Neural cell (in vitro differentiated cells): ENCODE data around the gene RIOK2.

ENCODE experiments used
- CTCF ChIP-seq: fragments of 450-650 bp; IDR thresholded peaks from 2 replicates; pipeline ENCODE4 v1.5.1; 2014; ENCODE audit warnings: antibody characterized with exemption, mild to moderate bottlenecking, moderate library complexity; ENCODE audit not compliant: poor library complexity, severe bottlenecking
- EP300 ChIP-seq: fragments of 450-650 bp; conservative IDR thresholded peaks from 2 replicates; pipeline ENCODE4 v1.6.1; 2014; ENCODE audit warnings: antibody characterized with exemption, mild to moderate bottlenecking, moderate library complexity; ENCODE audit not compliant: poor library complexity, severe bottlenecking
- EZH2 ChIP-seq: fragments of 200-600, 300-800 bp; shearing (Covaris generic), sonication (generic); IDR thresholded peaks from 2 replicates; pipeline ENCODE4 v1.6.1; 2014; ENCODE audit warnings: antibody characterized with exemption, low read length, borderline replicate concordance, mild to moderate bottlenecking; ENCODE audit not compliant: insufficient read depth, poor library complexity, severe bottlenecking
- MXI1 ChIP-seq: fragments of 450-650 bp; conservative IDR thresholded peaks from 2 replicates; pipeline ENCODE4 v1.6.1; 2014; ENCODE audit warnings: antibody characterized with exemption, mild to moderate bottlenecking; ENCODE audit not compliant: poor library complexity, severe bottlenecking
- POLR2AphosphoS5 ChIP-seq: IDR thresholded peaks from 2 replicates; pipeline ENCODE4 v1.6.1; 2012
- RAD21 ChIP-seq: fragments of 450-650 bp; conservative IDR thresholded peaks from 2 replicates; pipeline ENCODE4 v1.6.1; 2014; ENCODE audit warnings: antibody characterized with exemption, mild to moderate bottlenecking, moderate library complexity
- SMC3 ChIP-seq: fragments of 450-650 bp; conservative IDR thresholded peaks from 2 replicates; pipeline ENCODE4 v1.6.1; 2014; ENCODE audit warnings: antibody characterized with exemption, mild to moderate bottlenecking, moderate library complexity; ENCODE audit not compliant: poor library complexity
- TAF1 ChIP-seq: IDR thresholded peaks from 2 replicates; pipeline ENCODE4 v1.6.1; 2012; ENCODE audit warnings: low read depth
- TF ChIP-seq, protein P1 (sequence below): IDR thresholded peaks from 2 replicates; pipeline ENCODE4 v1.6.1; 2012; ENCODE audit warnings: borderline replicate concordance

DNA sequence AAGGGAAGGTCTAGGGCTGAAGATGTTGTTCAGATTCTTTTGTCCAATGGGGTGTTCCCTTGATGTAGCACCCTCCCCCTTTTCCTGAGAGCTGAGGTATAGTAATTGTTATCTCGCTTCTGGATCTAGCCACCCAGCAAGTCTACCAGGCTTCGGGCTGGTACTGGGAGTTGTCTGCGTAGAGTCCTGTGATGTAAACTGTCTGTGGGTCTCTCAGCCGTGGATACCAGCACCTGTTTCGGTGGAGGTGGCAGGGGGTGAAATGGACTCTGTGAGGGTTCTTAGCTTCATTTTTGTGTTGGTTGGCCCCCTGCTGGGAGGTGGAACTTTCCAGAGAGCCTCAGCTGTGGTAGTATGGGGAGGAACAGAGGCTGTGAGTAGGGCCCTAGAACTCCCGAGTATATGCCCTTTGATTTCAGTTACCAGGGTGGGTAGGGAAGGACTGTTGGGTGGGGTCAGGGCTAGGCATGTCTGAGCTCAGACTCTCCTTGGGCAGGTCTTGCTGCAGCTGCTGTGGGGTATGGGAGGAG is 25.2 kb upstream of the RIOK2 start:
- no peak for TF ChIP-seq EP300
- TF ChIP-seq CTCF = no peak
- no peak for TF ChIP-seq RAD21
- no peak for TF ChIP-seq POLR2AphosphoS5
- TF ChIP-seq, protein P1, sequence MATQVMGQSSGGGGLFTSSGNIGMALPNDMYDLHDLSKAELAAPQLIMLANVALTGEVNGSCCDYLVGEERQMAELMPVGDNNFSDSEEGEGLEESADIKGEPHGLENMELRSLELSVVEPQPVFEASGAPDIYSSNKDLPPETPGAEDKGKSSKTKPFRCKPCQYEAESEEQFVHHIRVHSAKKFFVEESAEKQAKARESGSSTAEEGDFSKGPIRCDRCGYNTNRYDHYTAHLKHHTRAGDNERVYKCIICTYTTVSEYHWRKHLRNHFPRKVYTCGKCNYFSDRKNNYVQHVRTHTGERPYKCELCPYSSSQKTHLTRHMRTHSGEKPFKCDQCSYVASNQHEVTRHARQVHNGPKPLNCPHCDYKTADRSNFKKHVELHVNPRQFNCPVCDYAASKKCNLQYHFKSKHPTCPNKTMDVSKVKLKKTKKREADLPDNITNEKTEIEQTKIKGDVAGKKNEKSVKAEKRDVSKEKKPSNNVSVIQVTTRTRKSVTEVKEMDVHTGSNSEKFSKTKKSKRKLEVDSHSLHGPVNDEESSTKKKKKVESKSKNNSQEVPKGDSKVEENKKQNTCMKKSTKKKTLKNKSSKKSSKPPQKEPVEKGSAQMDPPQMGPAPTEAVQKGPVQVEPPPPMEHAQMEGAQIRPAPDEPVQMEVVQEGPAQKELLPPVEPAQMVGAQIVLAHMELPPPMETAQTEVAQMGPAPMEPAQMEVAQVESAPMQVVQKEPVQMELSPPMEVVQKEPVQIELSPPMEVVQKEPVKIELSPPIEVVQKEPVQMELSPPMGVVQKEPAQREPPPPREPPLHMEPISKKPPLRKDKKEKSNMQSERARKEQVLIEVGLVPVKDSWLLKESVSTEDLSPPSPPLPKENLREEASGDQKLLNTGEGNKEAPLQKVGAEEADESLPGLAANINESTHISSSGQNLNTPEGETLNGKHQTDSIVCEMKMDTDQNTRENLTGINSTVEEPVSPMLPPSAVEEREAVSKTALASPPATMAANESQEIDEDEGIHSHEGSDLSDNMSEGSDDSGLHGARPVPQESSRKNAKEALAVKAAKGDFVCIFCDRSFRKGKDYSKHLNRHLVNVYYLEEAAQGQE = no peak
- TF ChIP-seq MXI1 = no peak
- no peak for TF ChIP-seq TAF1
- TF ChIP-seq EZH2 = no peak
- no peak for TF ChIP-seq SMC3
